Bronchial smooth muscle cell (primary cell): Measurements from ENCODE around the gene IL32. TPM values are rescaled to one million over a fixed set of nuclear protein-coding genes. Genes with fewer than 3 reads are reported as not detected.

Experiments used
- total RNA-seq: library from RNA; depleted of rRNA; stranded (reverse); fragments of >200 nt; gene quantifications from 2 replicates; pipeline ENCODE4 v1.2.1, GENCODE V29; 2014

IL32 gene, protein sequence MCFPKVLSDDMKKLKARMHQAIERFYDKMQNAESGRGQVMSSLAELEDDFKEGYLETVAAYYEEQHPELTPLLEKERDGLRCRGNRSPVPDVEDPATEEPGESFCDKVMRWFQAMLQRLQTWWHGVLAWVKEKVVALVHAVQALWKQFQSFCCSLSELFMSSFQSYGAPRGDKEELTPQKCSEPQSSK
- total RNA-seq = 2.7 and 5.2 TPM in 2 replicates

DNA sequence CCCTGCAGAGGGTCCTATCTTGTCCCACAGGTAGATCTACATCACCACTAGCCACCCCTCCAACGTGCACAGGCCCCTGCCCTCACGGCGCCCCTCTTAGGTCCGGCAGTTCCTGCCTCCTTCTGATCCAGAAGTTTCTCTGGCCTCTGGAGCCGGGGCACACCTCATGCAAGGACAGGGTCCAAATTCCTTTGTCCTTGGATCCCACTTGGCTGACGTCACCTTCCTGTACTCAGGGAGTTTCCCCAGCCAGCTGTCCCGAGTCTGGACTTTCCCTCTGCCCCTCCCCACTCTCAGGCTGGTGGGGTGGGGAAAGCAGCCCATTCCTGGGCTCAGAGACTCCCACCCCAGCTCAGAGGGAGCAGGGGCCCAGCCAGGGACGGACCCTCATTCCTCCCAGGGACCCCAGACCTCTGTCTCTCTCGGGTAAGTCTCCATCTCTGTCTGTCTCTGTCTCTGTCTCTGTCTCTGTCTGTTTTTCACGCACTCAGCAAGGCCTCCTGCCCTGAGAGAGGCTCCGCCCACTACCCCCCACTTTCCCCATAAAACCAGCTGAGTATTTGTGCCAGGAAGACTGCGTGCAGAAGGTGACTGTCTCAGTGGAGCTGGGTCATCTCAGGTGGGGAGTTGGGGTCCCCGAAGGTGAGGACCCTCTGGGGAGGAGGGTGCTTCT lies at the start of gene IL32:
Gene IL32 (plus strand): TSS at position 572 of the 673 bp plus-strand sequence. CDS start 172 bp downstream, outside the sequence.

DNA sequence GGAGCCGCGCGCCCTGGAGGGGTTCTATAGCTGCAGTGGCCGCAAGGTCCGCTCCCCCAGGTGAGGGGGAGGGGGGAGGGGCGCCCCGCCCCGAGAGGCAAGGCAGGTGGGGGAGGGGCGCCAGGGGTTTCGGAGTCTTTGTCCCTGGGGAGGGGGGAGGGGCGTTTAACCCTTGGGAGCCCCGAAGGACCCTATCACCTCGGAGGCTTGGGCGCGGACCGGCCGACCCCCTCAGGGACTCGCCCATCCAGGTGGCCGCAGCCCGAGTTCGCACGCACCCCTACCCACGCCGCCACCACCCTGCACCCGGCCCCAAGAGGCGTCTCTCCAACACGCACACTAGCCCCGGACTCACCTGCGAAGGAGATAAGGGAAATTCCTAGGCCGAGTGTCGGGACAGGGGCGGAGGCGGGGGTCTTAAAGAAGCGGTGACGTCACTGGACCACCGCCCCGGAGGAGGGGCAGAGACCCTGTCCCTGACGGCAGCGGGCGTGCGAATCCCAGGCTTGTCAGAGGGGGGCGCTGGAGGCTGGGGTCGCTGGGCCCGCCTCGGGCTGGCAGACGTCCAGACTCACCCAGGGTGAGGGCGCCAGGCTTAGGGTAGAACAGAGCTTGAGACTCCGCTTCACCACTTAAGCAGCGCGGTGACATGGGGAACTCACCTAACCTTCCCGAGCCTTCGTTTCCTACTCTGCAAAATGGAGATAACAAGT lies 47.5 kb upstream of the IL32 start, which contains the start of gene CLDN6:
Gene CLDN6 (minus strand): TSS at position 390 of the 713 bp plus-strand sequence. CDS start 2,162 bp downstream, outside the sequence.

DNA sequence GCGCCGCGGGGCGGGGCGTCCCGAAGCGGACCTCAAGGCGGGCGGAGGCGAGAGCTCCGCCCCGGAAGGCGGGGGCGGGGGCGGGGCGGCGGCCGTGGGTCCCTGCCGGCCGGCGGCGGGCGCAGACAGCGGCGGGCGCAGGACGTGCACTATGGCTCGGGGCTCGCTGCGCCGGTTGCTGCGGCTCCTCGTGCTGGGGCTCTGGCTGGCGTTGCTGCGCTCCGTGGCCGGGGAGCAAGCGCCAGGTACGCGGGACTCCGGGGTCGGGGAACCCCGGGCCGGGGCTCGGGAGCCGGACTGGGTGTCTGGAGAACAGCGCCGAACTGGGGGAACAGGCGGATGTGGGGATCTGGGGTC lies 45.2 kb upstream of the IL32 start, which contains the start of gene TNFRSF12A:
Gene TNFRSF12A (plus strand): TSS at position 122 of the 357 bp plus-strand sequence. CDS start 30 bp downstream, at position 152.

GRCh38 chr16:3023669-3024478 lies 41.6 kb upstream of the IL32 start, which contains the start of the genes HCFC1R1 and THOC6:
TSS of gene HCFC1R1 (minus strand) at chr16:3023942. CDS start at chr16:3023941, 1 bp downstream.
TSS of gene THOC6 (plus strand) at chr16:3024035. CDS start at chr16:3024327, 292 bp downstream.

GRCh38 chr16:3036726-3037315 lies 28.6 kb upstream of the IL32 start, which contains the start of gene BICDL2:
TSS of gene BICDL2 (minus strand) at chr16:3036944. CDS start at chr16:3035496, 1,448 bp downstream.

GRCh38 chr16:3045758-3046640 lies 19.4 kb upstream of the IL32 start, which contains the start of gene MMP25:
TSS of gene MMP25 (plus strand) at chr16:3046561. CDS start at chr16:3046918, 357 bp downstream.

GRCh38 chr16:3098459-3099394 lies 33.3 kb downstream of the IL32 start, which contains the start of gene ZSCAN10:
TSS of gene ZSCAN10 (minus strand) at chr16:3099294. CDS start at chr16:3092937, 6,357 bp downstream.

GRCh38 chr16:3112058-3112880 lies 46.8 kb downstream of the IL32 start, which contains the start of gene ZNF205:
TSS of gene ZNF205 (plus strand) at chr16:3112586. CDS start at chr16:3113431, 845 bp downstream.

Other genes starting within 250 kb of the IL32 start
- gene PRSS21, start 248.4 kb upstream of the IL32 start, total RNA-seq = 1.6 TPM in 1 of 2 replicates, not detected in the other
- gene ZG16B, start 235.3 kb upstream of the IL32 start, total RNA-seq = 0.16 TPM in 1 of 2 replicates, not detected in the other
- not detected in 2 replicates for gene PRSS22, start 207.5 kb upstream of the IL32 start, total RNA-seq
- 47.5 and 62.6 TPM in 2 replicates for gene FLYWCH2, start 182.4 kb upstream of the IL32 start, total RNA-seq
- 38.0 and 47.9 TPM in 2 replicates for gene FLYWCH1, start 153.7 kb upstream of the IL32 start, total RNA-seq
- gene KREMEN2, start 101.4 kb upstream of the IL32 start, total RNA-seq = under 0.01 TPM in 1 of 2 replicates, not detected in the other
- 0.79 and 1.1 TPM in 2 replicates for gene PAQR4, start 96.3 kb upstream of the IL32 start, total RNA-seq
- 1.1 TPM in 1 of 2 replicates, not detected in the other for gene PKMYT1, start 85.2 kb upstream of the IL32 start, total RNA-seq
- under 0.01 TPM in 1 of 2 replicates, not detected in the other for gene CLDN9, start 52.7 kb upstream of the IL32 start, total RNA-seq
- 0.09 and 0.16 TPM in 2 replicates for gene CLDN6, start 47.5 kb upstream of the IL32 start, total RNA-seq
- 49.5 and 111 TPM in 2 replicates for gene TNFRSF12A, start 45.3 kb upstream of the IL32 start, total RNA-seq
- 16.8 and 30.7 TPM in 2 replicates for gene HCFC1R1, start 41.7 kb upstream of the IL32 start, total RNA-seq
- gene THOC6, start 41.6 kb upstream of the IL32 start, total RNA-seq = 17.8 and 20.2 TPM in 2 replicates
- 0.17 and 0.32 TPM in 2 replicates for gene BICDL2, start 28.7 kb upstream of the IL32 start, total RNA-seq
- under 0.01 TPM in 1 of 2 replicates, not detected in the other for gene MMP25, start 19.1 kb upstream of the IL32 start, total RNA-seq
- gene ZSCAN10, start 33.7 kb downstream of the IL32 start, total RNA-seq = not detected in 2 replicates
- 12.1 and 14.3 TPM in 2 replicates for gene ZNF205, start 46.9 kb downstream of the IL32 start, total RNA-seq
- 3.2 and 5.0 TPM in 2 replicates for gene ZNF213, start 69.4 kb downstream of the IL32 start, total RNA-seq
- not detected in 2 replicates for gene OR1F1, start 122.6 kb downstream of the IL32 start, total RNA-seq
- 6.0 and 6.3 TPM in 2 replicates for gene ZNF200, start 169.5 kb downstream of the IL32 start, total RNA-seq
- gene MEFV, start 191.0 kb downstream of the IL32 start, total RNA-seq = under 0.01 and 0.09 TPM in 2 replicates
- 30.0 and 30.6 TPM in 2 replicates for gene ZNF263, start 217.9 kb downstream of the IL32 start, total RNA-seq
- gene TIGD7, start 239.8 kb downstream of the IL32 start, total RNA-seq = 4.4 and 8.5 TPM in 2 replicates
- gene ZNF75A, start 239.9 kb downstream of the IL32 start, total RNA-seq = 16.7 and 18.3 TPM in 2 replicates